Activated naive CD4-positive, alpha-beta T cell treated with anti-CD3 and anti-CD28 coated beads, Interleukin-2, amount 10 ng/mL, durations not matched to agents 7 days and 5 days (primary cell): Measurements from ENCODE around the gene MASP1.

Experiments used
- CTCF ChIA-PET: fragments of 350-600 bp; sonication (Branson Sonifier 250); formaldehyde crosslinking; loops from one replicate; lab custom pipeline; 2021; ENCODE audit warnings: antibody characterized with exemption; lab: Charles Lee
- DNase-seq: peaks from one replicate; pipeline ENCODE4 v3.0.0-alpha.2; 2020
- H3K27ac Mint-ChIP-seq: one replicate; pipeline ENCODE4 v1.8.0; 2021; ENCODE audit warnings: mild to moderate bottlenecking, moderate library complexity, mixed read lengths
- H3K27me3 Mint-ChIP-seq: one replicate; pipeline ENCODE4 v1.8.0; 2021; ENCODE audit warnings: mild to moderate bottlenecking, mixed read lengths
- H3K36me3 Mint-ChIP-seq: one replicate; pipeline ENCODE4 v1.8.0; 2021; ENCODE audit warnings: mixed read lengths
- H3K4me1 Mint-ChIP-seq: one replicate; pipeline ENCODE4 v1.8.0; 2021; ENCODE audit warnings: mixed read lengths
- H3K4me3 Mint-ChIP-seq: one replicate; pipeline ENCODE4 v1.8.0; 2021; ENCODE audit warnings: mild to moderate bottlenecking, moderate library complexity, mixed read lengths
- H3K9me3 Mint-ChIP-seq: one replicate; pipeline ENCODE4 v1.8.0; 2021; ENCODE audit warnings: mixed read lengths

Gene MASP1

GRCh38 chr3:187310954-187311470 is 19.5 kb upstream of the MASP1 start:
- no peaks in the 10 kb centered on the region for H3K4me1 Mint-ChIP-seq
- H3K36me3 Mint-ChIP-seq: no peaks in the 10 kb centered on the region
- DNase-seq: no peak
- H3K9me3 Mint-ChIP-seq: no peaks in the 10 kb centered on the region
- H3K27me3 Mint-ChIP-seq: peaks cover 30% of the 10 kb centered on the region
- no peak overlapping the region for H3K27ac Mint-ChIP-seq
- CTCF ChIA-PET: interaction anchor here (1.1 kb wide), 1 partner anchor 368 kb away, joined by 3 read pairs; no protein-coding TSS in a partner anchor
- no peak overlapping the region for H3K4me3 Mint-ChIP-seq

- Mint-ChIP-seq H3K4me3 (no peak overlapping the region), H3K27me3 (peaks cover 29% of the 10 kb centered on the region), H3K4me1 (no peaks in the 10 kb centered on the region), H3K36me3 (no peaks in the 10 kb centered on the region), H3K27ac (no peak overlapping the region), H3K9me3 (no peaks in the 10 kb centered on the region)
- DNase-seq: no peak
- CTCF ChIA-PET: interaction anchor here (0.7 to 1.1 kb wide), 2 partner anchors 8 to 90 kb away, joined by 3 read pairs; no protein-coding TSS in a partner anchor
These were observed 18.7 kb upstream of the MASP1 start for GRCh38 chr3:187310226-187310625.

GRCh38 chr3:187305881-187306280 is 14.3 kb upstream of the MASP1 start:
- Mint-ChIP-seq H3K27ac (no peak overlapping the region), H3K27me3 (peaks cover 16% of the 10 kb centered on the region), H3K9me3 (no peaks in the 10 kb centered on the region), H3K4me3 (no peak overlapping the region), H3K4me1 (no peaks in the 10 kb centered on the region), H3K36me3 (no peaks in the 10 kb centered on the region)
- CTCF ChIA-PET: interaction anchor here (3.8 kb wide), 1 partner anchor 373 kb away, joined by 9 read pairs; no protein-coding TSS in a partner anchor
- no peak for DNase-seq

GRCh38 chr3:187299611-187300010 is 8.1 kb upstream of the MASP1 start:
- Mint-ChIP-seq H3K4me1 (no peaks in the 10 kb centered on the region), H3K36me3 (no peaks in the 10 kb centered on the region), H3K4me3 (no peak overlapping the region), H3K9me3 (no peaks in the 10 kb centered on the region), H3K27me3 (peaks cover 22% of the 10 kb centered on the region), H3K27ac (no peak overlapping the region)
- CTCF ChIA-PET: no interaction called here
- no peak for DNase-seq

- Mint-ChIP-seq H3K27me3 (peaks cover 12% of the 10 kb centered on the region), H3K4me3 (no peak overlapping the region)
- CTCF ChIA-PET: interaction anchor here (0.8 kb wide), 1 partner anchor 909 kb away, joined by 3 read pairs; no protein-coding TSS in a partner anchor
These were observed 5.4 kb upstream of the MASP1 start for GRCh38 chr3:187296911-187297310.

GRCh38 chr3:187296058-187296457 is 4.5 kb upstream of the MASP1 start:
- no peak overlapping the region for H3K27ac Mint-ChIP-seq
- no peak overlapping the region for H3K4me3 Mint-ChIP-seq
- H3K36me3 Mint-ChIP-seq: no peaks in the 10 kb centered on the region

More at GRCh38 chr3:187296911-187297310, 5.4 kb upstream of the MASP1 start:
- no peaks in the 10 kb centered on the region for H3K9me3 Mint-ChIP-seq
- DNase-seq: no peak
- H3K4me1 Mint-ChIP-seq: no peaks in the 10 kb centered on the region
- H3K27ac Mint-ChIP-seq: no peak overlapping the region
- no peaks in the 10 kb centered on the region for H3K36me3 Mint-ChIP-seq

GRCh38 chr3:187295316-187296034 is 3.9 kb upstream of the MASP1 start:
- CTCF ChIA-PET: no interaction called here
- H3K4me1 Mint-ChIP-seq: no peaks in the 10 kb centered on the region
- H3K27me3 Mint-ChIP-seq: peaks cover 21% of the 10 kb centered on the region
- H3K9me3 Mint-ChIP-seq: no peaks in the 10 kb centered on the region
- H3K4me3 Mint-ChIP-seq: no peak overlapping the region
- no peak for DNase-seq
- no peaks in the 10 kb centered on the region for H3K36me3 Mint-ChIP-seq
- H3K27ac Mint-ChIP-seq: no peak overlapping the region

More at GRCh38 chr3:187296058-187296457, 4.5 kb upstream of the MASP1 start:
- CTCF ChIA-PET: interaction anchor here (0.8 kb wide), 1 partner anchor 910 kb away, joined by 3 read pairs; no protein-coding TSS in a partner anchor
- peaks cover 19% of the 10 kb centered on the region for H3K27me3 Mint-ChIP-seq
- H3K4me1 Mint-ChIP-seq: no peaks in the 10 kb centered on the region
- DNase-seq: no peak
- no peaks in the 10 kb centered on the region for H3K9me3 Mint-ChIP-seq

GRCh38 chr3:187293516-187294430 is 2.2 kb upstream of the MASP1 start:
- Mint-ChIP-seq H3K27me3 (peaks cover 18% of the 10 kb centered on the region), H3K4me1 (no peaks in the 10 kb centered on the region), H3K4me3 (no peak overlapping the region), H3K9me3 (no peaks in the 10 kb centered on the region), H3K27ac (no peak overlapping the region), H3K36me3 (no peaks in the 10 kb centered on the region)
- no peak for DNase-seq
- CTCF ChIA-PET: no interaction called here

- H3K9me3 Mint-ChIP-seq: no peaks in the 10 kb centered on the region
- H3K27me3 Mint-ChIP-seq: peaks cover 18% of the 10 kb centered on the region
- no peak for DNase-seq
- no peaks in the 10 kb centered on the region for H3K36me3 Mint-ChIP-seq
- H3K4me1 Mint-ChIP-seq: no peaks in the 10 kb centered on the region
- H3K4me3 Mint-ChIP-seq: no peak overlapping the region
- no peak overlapping the region for H3K27ac Mint-ChIP-seq
- CTCF ChIA-PET: no interaction called here
These were observed 1.3 kb upstream of the MASP1 start for GRCh38 chr3:187292631-187293515.

- Mint-ChIP-seq H3K4me1 (no peaks in the 10 kb centered on the region), H3K27ac (no peak overlapping the region), H3K9me3 (no peaks in the 10 kb centered on the region), H3K36me3 (no peaks in the 10 kb centered on the region), H3K4me3 (no peak overlapping the region), H3K27me3 (peaks cover 20% of the 10 kb centered on the region)
- CTCF ChIA-PET: no interaction called here
- no peak for DNase-seq
These were observed 644 bp upstream of the MASP1 start for GRCh38 chr3:187292181-187292580.

- CTCF ChIA-PET: no interaction called here
- H3K27ac Mint-ChIP-seq: no peak overlapping the region
- peaks cover 22% of the 10 kb centered on the region for H3K27me3 Mint-ChIP-seq
- H3K4me3 Mint-ChIP-seq: no peak overlapping the region
- no peak for DNase-seq
- no peaks in the 10 kb centered on the region for H3K4me1 Mint-ChIP-seq
- H3K9me3 Mint-ChIP-seq: no peaks in the 10 kb centered on the region
- no peaks in the 10 kb centered on the region for H3K36me3 Mint-ChIP-seq
These were observed 481 bp downstream of the MASP1 start for GRCh38 chr3:187291001-187291511.

GRCh38 chr3:187290503-187290902 is 1.0 kb downstream of the MASP1 start:
- CTCF ChIA-PET: no interaction called here
- H3K4me1 Mint-ChIP-seq: no peaks in the 10 kb centered on the region
- H3K27ac Mint-ChIP-seq: no peak overlapping the region
- H3K9me3 Mint-ChIP-seq: no peaks in the 10 kb centered on the region
- DNase-seq: no peak
- peaks cover 22% of the 10 kb centered on the region for H3K27me3 Mint-ChIP-seq
- H3K36me3 Mint-ChIP-seq: no peaks in the 10 kb centered on the region
- no peak overlapping the region for H3K4me3 Mint-ChIP-seq

GRCh38 chr3:187288855-187289605 is 2.5 kb downstream of the MASP1 start:
- no peak for DNase-seq
- CTCF ChIA-PET: no interaction called here
- peaks cover 22% of the 10 kb centered on the region for H3K27me3 Mint-ChIP-seq
- H3K4me1 Mint-ChIP-seq: no peaks in the 10 kb centered on the region
- H3K4me3 Mint-ChIP-seq: no peak overlapping the region
- H3K27ac Mint-ChIP-seq: no peak overlapping the region
- H3K9me3 Mint-ChIP-seq: no peaks in the 10 kb centered on the region
- no peaks in the 10 kb centered on the region for H3K36me3 Mint-ChIP-seq
